ENCODE measurements around the gene CEMIP. TPM values are rescaled to one million over a fixed set of nuclear protein-coding genes. Genes with fewer than 3 reads are reported as not detected.

Gene CEMIP
- total and polyA plus RNA-seq, 2 of the 4 experiments (the other 2 are of a cell fraction), result 63.8 to 78.0 TPM

DNA sequence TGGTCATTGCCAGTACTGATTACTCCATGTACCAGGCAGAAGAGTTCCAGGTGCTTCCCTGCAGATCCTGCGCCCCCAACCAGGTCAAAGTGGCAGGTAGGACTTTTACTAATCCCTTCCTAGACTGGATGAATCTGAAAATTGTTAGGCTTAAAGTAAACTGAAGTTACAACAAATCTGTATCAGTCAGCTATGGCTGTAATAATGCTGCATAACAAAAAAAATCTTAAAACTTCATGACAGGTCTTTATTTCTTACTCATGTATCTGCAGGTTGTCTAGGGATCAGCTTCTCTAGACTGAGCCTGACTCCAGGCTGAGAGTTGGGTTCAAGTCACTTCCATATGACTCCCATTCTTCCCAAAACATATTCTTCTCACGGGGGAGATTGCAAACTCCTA, 116.8 kb downstream of the CEMIP start:
- no peak overlapping the region for H4K5ac ChIP-seq (ENCODE audit: low read depth, low read length)
- no peak overlapping the region for H3K56ac ChIP-seq (ENCODE audit: extremely low read depth, insufficient read depth, low read length)
- no peak overlapping the region for H2AK9ac ChIP-seq (replicated peaks; ENCODE audit: low read depth, low read length, poor library complexity)
- in situ Hi-C loops (cut with MboI; ENCODE audit: low sequenced_read_pairs) (no loop called here), dilution Hi-C loops (cut with HindIII; ENCODE audit: low sequenced_read_pairs, unreplicated experiment) (no loop called here), intact Hi-C loops (cut with micrococcal nuclease) (no loop called here)
- H2BK120ac ChIP-seq (ENCODE audit: low read depth, low read length), result no peak overlapping the region
- CTCF ChIA-PET, result no interaction called here
- no peak overlapping the region for H3K4me2 ChIP-seq (ENCODE audit: low read depth, low read length)
- peaks cover 2% of the 10 kb centered on the region; the same call in 1 of the 2 replicates for H3K4me1 ChIP-seq (ENCODE audit: control insufficient read depth, insufficient read depth, low read length)
- no peak overlapping the region for H3K14ac ChIP-seq (replicated peaks; ENCODE audit: low read depth, low read length)
- H3K9me3 ChIP-seq (ENCODE audit: control insufficient read depth, insufficient read depth, low read length), result no peaks in the 10 kb centered on the region
- no peak overlapping the region for H3K4ac ChIP-seq (ENCODE audit: low read depth, low read length)
- ATAC-seq (ENCODE audit: low read depth) (no peak), DNase-seq (no peak)
- no peak overlapping the region for H3K23ac ChIP-seq (ENCODE audit: low read depth, low read length)
- H4K20me1 ChIP-seq (ENCODE audit: insufficient read depth, low read length), result peaks cover 14% of the 10 kb centered on the region
- TF ChIP-seq RFX5 (IDR thresholded peaks at IDR 0.05; ENCODE audit: low read depth, low read length) (no peak), SMC3 (IDR thresholded peaks at IDR 0.05; ENCODE audit: low read depth, low read length) (no peak), FOS (IDR thresholded peaks at IDR 0.05; ENCODE audit: low read depth, low read length) (no peak), MAZ (IDR thresholded peaks at IDR 0.05; ENCODE audit: borderline replicate concordance, low read depth, low read length) (no peak), POLR2A (IDR thresholded peaks at IDR 0.05; ENCODE audit: low read depth, low read length) (no peak), BHLHE40 (IDR thresholded peaks at IDR 0.05; ENCODE audit: low read depth, low read length) (no peak), CHD1 (IDR thresholded peaks at IDR 0.05; ENCODE audit: low read depth, low read length) (no peak), RAD21 (IDR thresholded peaks at IDR 0.05; ENCODE audit: low read length) (no peak), NFE2L2 (IDR thresholded peaks at IDR 0.05; ENCODE audit: low read depth, low read length) (no peak)
- TF ChIP-seq, protein P1, sequence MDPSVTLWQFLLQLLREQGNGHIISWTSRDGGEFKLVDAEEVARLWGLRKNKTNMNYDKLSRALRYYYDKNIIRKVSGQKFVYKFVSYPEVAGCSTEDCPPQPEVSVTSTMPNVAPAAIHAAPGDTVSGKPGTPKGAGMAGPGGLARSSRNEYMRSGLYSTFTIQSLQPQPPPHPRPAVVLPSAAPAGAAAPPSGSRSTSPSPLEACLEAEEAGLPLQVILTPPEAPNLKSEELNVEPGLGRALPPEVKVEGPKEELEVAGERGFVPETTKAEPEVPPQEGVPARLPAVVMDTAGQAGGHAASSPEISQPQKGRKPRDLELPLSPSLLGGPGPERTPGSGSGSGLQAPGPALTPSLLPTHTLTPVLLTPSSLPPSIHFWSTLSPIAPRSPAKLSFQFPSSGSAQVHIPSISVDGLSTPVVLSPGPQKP (IDR thresholded peaks at IDR 0.05; ENCODE audit: borderline replicate concordance, low read depth, low read length), result no peak
- TF ChIP-seq, protein P2, sequence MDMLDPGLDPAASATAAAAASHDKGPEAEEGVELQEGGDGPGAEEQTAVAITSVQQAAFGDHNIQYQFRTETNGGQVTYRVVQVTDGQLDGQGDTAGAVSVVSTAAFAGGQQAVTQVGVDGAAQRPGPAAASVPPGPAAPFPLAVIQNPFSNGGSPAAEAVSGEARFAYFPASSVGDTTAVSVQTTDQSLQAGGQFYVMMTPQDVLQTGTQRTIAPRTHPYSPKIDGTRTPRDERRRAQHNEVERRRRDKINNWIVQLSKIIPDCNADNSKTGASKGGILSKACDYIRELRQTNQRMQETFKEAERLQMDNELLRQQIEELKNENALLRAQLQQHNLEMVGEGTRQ (IDR thresholded peaks at IDR 0.05; ENCODE audit: low read depth, low read length), result no peak
- TF ChIP-seq, protein P3, sequence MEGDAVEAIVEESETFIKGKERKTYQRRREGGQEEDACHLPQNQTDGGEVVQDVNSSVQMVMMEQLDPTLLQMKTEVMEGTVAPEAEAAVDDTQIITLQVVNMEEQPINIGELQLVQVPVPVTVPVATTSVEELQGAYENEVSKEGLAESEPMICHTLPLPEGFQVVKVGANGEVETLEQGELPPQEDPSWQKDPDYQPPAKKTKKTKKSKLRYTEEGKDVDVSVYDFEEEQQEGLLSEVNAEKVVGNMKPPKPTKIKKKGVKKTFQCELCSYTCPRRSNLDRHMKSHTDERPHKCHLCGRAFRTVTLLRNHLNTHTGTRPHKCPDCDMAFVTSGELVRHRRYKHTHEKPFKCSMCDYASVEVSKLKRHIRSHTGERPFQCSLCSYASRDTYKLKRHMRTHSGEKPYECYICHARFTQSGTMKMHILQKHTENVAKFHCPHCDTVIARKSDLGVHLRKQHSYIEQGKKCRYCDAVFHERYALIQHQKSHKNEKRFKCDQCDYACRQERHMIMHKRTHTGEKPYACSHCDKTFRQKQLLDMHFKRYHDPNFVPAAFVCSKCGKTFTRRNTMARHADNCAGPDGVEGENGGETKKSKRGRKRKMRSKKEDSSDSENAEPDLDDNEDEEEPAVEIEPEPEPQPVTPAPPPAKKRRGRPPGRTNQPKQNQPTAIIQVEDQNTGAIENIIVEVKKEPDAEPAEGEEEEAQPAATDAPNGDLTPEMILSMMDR (conservative IDR thresholded peaks at IDR 0.05; ENCODE audit: low read depth, low read length), result no peak
- peaks cover 76% of the 10 kb centered on the region for H3K36me3 ChIP-seq (ENCODE audit: control insufficient read depth, insufficient read depth, low read length)
- H3K27me3 ChIP-seq (ENCODE audit: control insufficient read depth, insufficient read depth, low read length), result no peaks in the 10 kb centered on the region
- no peak overlapping the region for H2AFZ ChIP-seq (replicated peaks; ENCODE audit: low read length, poor library complexity)
- no peaks in the 10 kb centered on the region for H3K9me1 ChIP-seq (ENCODE audit: insufficient read depth, low read length)
- no peak overlapping the region for H4K8ac ChIP-seq (ENCODE audit: low read depth in 2 of 2, low read length in 2 of 2)
- no peak overlapping the region for H3K27ac ChIP-seq (ENCODE audit: insufficient read depth, low read length)
- H3K4me3 ChIP-seq (ENCODE audit: insufficient read depth, low read depth, low read length), result no peak overlapping the region
- no peak overlapping the region for H3K9ac ChIP-seq (ENCODE audit: low read depth, low read length)
- H4K91ac ChIP-seq (ENCODE audit: insufficient read depth, low read depth, low read length), result no peak overlapping the region
- H3K79me1 ChIP-seq (ENCODE audit: low read depth in 1 of 2, low read length in 2 of 2), result no peaks in the 10 kb centered on the region
- no peak overlapping the region for H2BK5ac ChIP-seq (ENCODE audit: low read depth, low read length, poor library complexity, severe bottlenecking)
- no TSS peak for BruUV-seq (replicated peaks)
- H2BK15ac ChIP-seq (ENCODE audit: low read depth, low read length), result no peak overlapping the region
- H2BK20ac ChIP-seq (ENCODE audit: low read depth, low read length), result no peak overlapping the region
- H2AK5ac ChIP-seq (ENCODE audit: low read depth, low read length), result no peak overlapping the region
- POLR2A ChIA-PET (ENCODE audit: unreplicated experiment), result no interaction called here
- no peak overlapping the region for H3K18ac ChIP-seq (ENCODE audit: low read depth, low read length)
- no CpG with 5 or more reads among the region's 2 CpGs for WGBS, 2 experiments (ENCODE audit: extremely low coverage in 2 of 2, insufficient read length in 1 of 2)

All from IMR-90 (cell line).